IgD-negative memory B cell (primary cell): ENCODE data around the gene OR7A17. TPM values are rescaled to one million over a fixed set of nuclear protein-coding genes. Genes with fewer than 3 reads are reported as not detected.

Experiments used
- H3K27ac Mint-ChIP-seq, 3 donors: one replicate each; pipeline ENCODE4 v1.8.0; 2020 to 2022; ENCODE audit warnings: mild to moderate bottlenecking in 3 of 3, mixed read lengths in 3 of 3, moderate library complexity in 1 of 3
- H3K27me3 Mint-ChIP-seq: one replicate; pipeline ENCODE4 v1.8.0; 2021; ENCODE audit warnings: mixed read lengths
- H3K36me3 Mint-ChIP-seq: one replicate; pipeline ENCODE4 v1.8.0; 2020; ENCODE audit warnings: mild to moderate bottlenecking, mixed read lengths
- H3K4me1 Mint-ChIP-seq, 3 donors: one replicate each; pipeline ENCODE4 v1.8.0; 2020 to 2022; ENCODE audit warnings: mixed read lengths in 3 of 3, mild to moderate bottlenecking in 1 of 3
- H3K4me3 Mint-ChIP-seq, 4 donors: one replicate each; pipeline ENCODE4 v1.8.0; 2020 to 2022; ENCODE audit warnings: mild to moderate bottlenecking in 4 of 4, mixed read lengths in 4 of 4, moderate library complexity in 3 of 4
- H3K9me3 Mint-ChIP-seq, 3 donors: one replicate each; pipeline ENCODE4 v1.8.0; 2020 to 2021; ENCODE audit warnings: mixed read lengths in 3 of 3, mild to moderate bottlenecking in 1 of 3
- polyA plus RNA-seq: library from polyadenylated mRNA; unstranded; fragments of 300-500 nt; fragmentation: Illumina TruSeq; gene quantifications from one replicate; pipeline ENCODE4 v1.2.3, GENCODE V29; 2021

Gene OR7A17
- not detected for polyA plus RNA-seq

GRCh38 chr19:14886032-14886431 lies at the start of gene OR7A17:
Gene OR7A17 (minus strand): TSS chr19:14886132. CDS start chr19:14881355, 4,777 bp downstream.
- Mint-ChIP-seq H3K9me3 (peaks cover 0 to 2% (median 0%) of the 10 kb centered on the region in 3 donors), H3K36me3 (no peaks in the 10 kb centered on the region), H3K4me3 (peak within 1 kb of the TSS in 1 of 4 donors; percentile 81), H3K27ac (peak within 1 kb of the TSS in 2 of 3 donors; percentile 31 to 32), H3K4me1 (peaks cover 14 to 28% (median 16%) of the 10 kb centered on the region in 3 donors), H3K27me3 (peaks cover 12% of the 10 kb centered on the region)

- H3K4me3 Mint-ChIP-seq = no peak overlapping the region
- no peaks in the 10 kb centered on the region for H3K36me3 Mint-ChIP-seq
- H3K27me3 Mint-ChIP-seq = peaks cover 12% of the 10 kb centered on the region
Observed at GRCh38 chr19:14933506-14933905, 47.6 kb upstream of the OR7A17 start.

GRCh38 chr19:14916848-14917247 lies 30.9 kb upstream of the OR7A17 start:
- H3K27ac Mint-ChIP-seq = no peak overlapping the region
- peaks cover 4 to 20% (median 7%) of the 10 kb centered on the region in 3 donors for H3K9me3 Mint-ChIP-seq
- no peaks in the 10 kb centered on the region for H3K4me1 Mint-ChIP-seq
- peaks cover 9% of the 10 kb centered on the region for H3K27me3 Mint-ChIP-seq
- peaks cover 3% of the 10 kb centered on the region for H3K36me3 Mint-ChIP-seq
- no peak overlapping the region for H3K4me3 Mint-ChIP-seq

More at GRCh38 chr19:14933506-14933905, 47.6 kb upstream of the OR7A17 start:
- Mint-ChIP-seq H3K27ac (no peak overlapping the region), H3K9me3 (peaks cover 0 to 5% (median 4%) of the 10 kb centered on the region in 3 donors), H3K4me1 (no peaks in the 10 kb centered on the region)

GRCh38 chr19:14915116-14915515 lies 29.2 kb upstream of the OR7A17 start:
- H3K4me3 Mint-ChIP-seq = no peak overlapping the region
- peaks cover 9% of the 10 kb centered on the region for H3K27me3 Mint-ChIP-seq
- H3K27ac Mint-ChIP-seq = no peak overlapping the region
- H3K4me1 Mint-ChIP-seq = no peaks in the 10 kb centered on the region
- peaks cover 6 to 21% (median 7%) of the 10 kb centered on the region in 3 donors for H3K9me3 Mint-ChIP-seq
- peaks cover 3% of the 10 kb centered on the region for H3K36me3 Mint-ChIP-seq

- peaks cover 3% of the 10 kb centered on the region for H3K36me3 Mint-ChIP-seq
- H3K9me3 Mint-ChIP-seq = peaks cover 0 to under 1% (median 0%) of the 10 kb centered on the region in 3 donors
- H3K4me3 Mint-ChIP-seq = no peak overlapping the region
Observed at GRCh38 chr19:14906711-14907110, 20.8 kb upstream of the OR7A17 start.

GRCh38 chr19:14901675-14902260 lies 15.8 kb upstream of the OR7A17 start:
- no peak overlapping the region for H3K27ac Mint-ChIP-seq

More at GRCh38 chr19:14906711-14907110, 20.8 kb upstream of the OR7A17 start:
- H3K27ac Mint-ChIP-seq = no peak overlapping the region
- peaks cover 0 to 3% (median 0%) of the 10 kb centered on the region in 3 donors for H3K4me1 Mint-ChIP-seq
- H3K27me3 Mint-ChIP-seq = peaks cover 19% of the 10 kb centered on the region

GRCh38 chr19:14890643-14891379 lies 4.9 kb upstream of the OR7A17 start:
- peaks cover 10% of the 10 kb centered on the region for H3K27me3 Mint-ChIP-seq
- H3K4me3 Mint-ChIP-seq = no peak overlapping the region
- H3K4me1 Mint-ChIP-seq = peaks cover 8 to 19% (median 10%) of the 10 kb centered on the region in 3 donors
- H3K27ac Mint-ChIP-seq = peak overlapping the region in 1 of 3 donors; percentile 13
- peaks cover 1% of the 10 kb centered on the region for H3K36me3 Mint-ChIP-seq
- H3K9me3 Mint-ChIP-seq = no peaks in the 10 kb centered on the region

More at GRCh38 chr19:14901675-14902260, 15.8 kb upstream of the OR7A17 start:
- H3K36me3 Mint-ChIP-seq = no peaks in the 10 kb centered on the region
- H3K4me3 Mint-ChIP-seq = no peak overlapping the region
- H3K27me3 Mint-ChIP-seq = peaks cover 20% of the 10 kb centered on the region
- H3K4me1 Mint-ChIP-seq = peaks cover 0 to 3% (median 3%) of the 10 kb centered on the region in 3 donors
- no peaks in the 10 kb centered on the region for H3K9me3 Mint-ChIP-seq

- H3K4me1 Mint-ChIP-seq = peaks cover 12 to 22% (median 13%) of the 10 kb centered on the region in 3 donors
- peak overlapping the region in 1 of 3 donors; percentile 13 for H3K27ac Mint-ChIP-seq
- no peak overlapping the region for H3K4me3 Mint-ChIP-seq
- H3K36me3 Mint-ChIP-seq = no peaks in the 10 kb centered on the region
- peaks cover 5% of the 10 kb centered on the region for H3K27me3 Mint-ChIP-seq
- no peaks in the 10 kb centered on the region for H3K9me3 Mint-ChIP-seq
Observed at GRCh38 chr19:14889994-14890642, 4.2 kb upstream of the OR7A17 start.

- H3K27ac Mint-ChIP-seq = no peak overlapping the region
- H3K36me3 Mint-ChIP-seq = no peaks in the 10 kb centered on the region
- H3K9me3 Mint-ChIP-seq = no peaks in the 10 kb centered on the region
- H3K4me3 Mint-ChIP-seq = no peak overlapping the region
- H3K27me3 Mint-ChIP-seq = peaks cover 13% of the 10 kb centered on the region
- H3K4me1 Mint-ChIP-seq = no peaks in the 10 kb centered on the region
Observed at GRCh38 chr19:14871619-14872230, 14.2 kb downstream of the OR7A17 start.

GRCh38 chr19:14868497-14868896 lies 17.4 kb downstream of the OR7A17 start:
- H3K36me3 Mint-ChIP-seq = no peaks in the 10 kb centered on the region
- peaks cover 8% of the 10 kb centered on the region for H3K27me3 Mint-ChIP-seq
- no peaks in the 10 kb centered on the region for H3K4me1 Mint-ChIP-seq
- H3K9me3 Mint-ChIP-seq = no peaks in the 10 kb centered on the region
- H3K4me3 Mint-ChIP-seq = no peak overlapping the region
- H3K27ac Mint-ChIP-seq = no peak overlapping the region

- Mint-ChIP-seq H3K27ac (no peak within 1 kb of the TSS), H3K4me1 (peaks cover 0 to 3% (median 0%) of the 10 kb centered on the region in 3 donors), H3K9me3 (peaks cover 0 to 4% (median 0%) of the 10 kb centered on the region in 3 donors), H3K4me3 (no peak within 1 kb of the TSS), H3K36me3 (no peaks in the 10 kb centered on the region), H3K27me3 (peaks cover 8% of the 10 kb centered on the region)
Observed at GRCh38 chr19:14848822-14849221, 37.1 kb downstream of the OR7A17 start, which contains the start of gene OR7A10. Gene OR7A10 (minus strand): TSS chr19:14848922. CDS start chr19:14841877, 7,045 bp downstream.

GRCh38 chr19:14843578-14843977 lies 42.4 kb downstream of the OR7A17 start:
- Mint-ChIP-seq H3K27me3 (peaks cover 17% of the 10 kb centered on the region), H3K9me3 (peaks cover 0 to 4% (median 0%) of the 10 kb centered on the region in 3 donors), H3K27ac (no peak overlapping the region), H3K4me1 (peaks cover 0 to 1% (median 0%) of the 10 kb centered on the region in 3 donors), H3K4me3 (no peak overlapping the region), H3K36me3 (no peaks in the 10 kb centered on the region)

GRCh38 chr19:14843169-14843568 lies 42.8 kb downstream of the OR7A17 start:
- no peaks in the 10 kb centered on the region for H3K36me3 Mint-ChIP-seq
- H3K4me1 Mint-ChIP-seq = peaks cover 0 to 1% (median 0%) of the 10 kb centered on the region in 3 donors
- peaks cover 0 to 4% (median 0%) of the 10 kb centered on the region in 3 donors for H3K9me3 Mint-ChIP-seq
- H3K27me3 Mint-ChIP-seq = peaks cover 17% of the 10 kb centered on the region
- no peak overlapping the region for H3K4me3 Mint-ChIP-seq
- H3K27ac Mint-ChIP-seq = no peak overlapping the region

- no peak overlapping the region for H3K4me3 Mint-ChIP-seq
- peaks cover 0 to 6% (median 0%) of the 10 kb centered on the region in 3 donors for H3K9me3 Mint-ChIP-seq
- H3K27ac Mint-ChIP-seq = no peak overlapping the region
- H3K4me1 Mint-ChIP-seq = peaks cover 0 to 1% (median 0%) of the 10 kb centered on the region in 3 donors
- H3K27me3 Mint-ChIP-seq = peaks cover 19% of the 10 kb centered on the region
- H3K36me3 Mint-ChIP-seq = no peaks in the 10 kb centered on the region
Observed at GRCh38 chr19:14840206-14840605, 45.7 kb downstream of the OR7A17 start.
